ENCODE measurements around the gene DHX8.

DHX8 gene

GRCh38 chr17:43521389-43521788 lies 37.6 kb downstream of the DHX8 start:
- no peak for DNase-seq

- DNase-seq = no peak
These were observed 41.3 kb downstream of the DHX8 start for GRCh38 chr17:43524945-43525575.

DNA sequence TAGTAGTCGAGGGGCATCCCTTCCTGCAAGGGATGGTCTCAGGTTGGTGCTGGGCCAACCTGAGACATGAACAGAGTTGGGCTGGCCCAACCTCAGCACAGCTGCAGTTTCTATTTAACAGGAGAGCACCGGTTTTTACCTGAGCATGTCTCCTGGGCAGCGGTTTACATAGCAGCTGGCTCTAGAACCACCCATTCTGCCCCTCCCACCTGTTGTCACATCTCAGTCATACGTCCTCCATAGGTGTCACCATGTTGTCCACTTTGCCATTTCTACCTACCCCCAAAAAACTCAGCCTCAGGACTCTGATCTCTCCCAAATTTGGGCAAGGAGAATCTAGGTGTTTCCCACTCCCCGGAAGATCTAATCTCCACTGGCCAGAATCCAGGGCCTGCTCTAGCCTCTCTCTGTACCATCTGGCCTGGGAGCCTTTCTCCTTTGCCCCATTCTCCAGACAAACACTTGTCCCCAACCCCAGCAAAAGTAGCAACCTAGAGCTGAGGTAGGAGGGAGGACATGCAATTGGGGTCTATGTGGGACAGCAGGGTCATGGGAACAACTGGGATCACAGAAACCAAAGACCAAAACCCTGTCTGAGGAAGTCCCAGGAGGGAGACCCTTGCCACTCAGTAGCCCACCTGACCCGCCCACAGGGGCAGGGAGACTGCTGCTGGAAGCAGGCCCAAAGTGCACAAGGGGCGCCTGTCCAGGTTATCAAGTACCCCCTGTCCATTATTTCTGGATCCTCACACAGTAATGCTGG lies 43.3 kb downstream of the DHX8 start:
- no peak for DNase-seq

GRCh38 chr17:43528319-43528987 lies 44.7 kb downstream of the DHX8 start:
- peak in 17 of 56 donors; percentile 6 to 42 (median 13) for DNase-seq

GRCh38 chr17:43528988-43529814 lies 45.4 kb downstream of the DHX8 start:
- DNase-seq = no peak

DNA sequence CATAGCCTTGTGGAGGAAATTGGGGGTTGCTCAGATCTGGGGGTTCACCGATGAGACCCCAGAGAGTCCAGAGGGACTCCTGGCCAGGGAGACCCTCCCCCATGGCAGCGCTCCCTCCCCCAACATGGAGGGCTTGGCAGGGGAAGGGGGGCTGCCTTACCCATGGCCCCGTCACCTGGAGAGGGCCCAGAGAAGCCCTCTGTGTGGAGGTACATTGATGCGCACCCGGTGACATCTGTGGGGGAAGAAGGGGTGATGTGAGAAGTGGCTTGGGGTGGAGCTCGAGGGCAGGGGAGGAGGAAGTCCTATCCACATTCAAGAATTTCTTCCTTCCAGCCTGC lies 46.1 kb downstream of the DHX8 start:
- no peak for DNase-seq

- DNase-seq = peak in 4 of 56 donors; percentile 5 to 22 (median 12)
These were observed 46.7 kb downstream of the DHX8 start for GRCh38 chr17:43530288-43531081.

GRCh38 chr17:43531082-43531378 lies 47.3 kb downstream of the DHX8 start:
- DNase-seq = no peak

DNA sequence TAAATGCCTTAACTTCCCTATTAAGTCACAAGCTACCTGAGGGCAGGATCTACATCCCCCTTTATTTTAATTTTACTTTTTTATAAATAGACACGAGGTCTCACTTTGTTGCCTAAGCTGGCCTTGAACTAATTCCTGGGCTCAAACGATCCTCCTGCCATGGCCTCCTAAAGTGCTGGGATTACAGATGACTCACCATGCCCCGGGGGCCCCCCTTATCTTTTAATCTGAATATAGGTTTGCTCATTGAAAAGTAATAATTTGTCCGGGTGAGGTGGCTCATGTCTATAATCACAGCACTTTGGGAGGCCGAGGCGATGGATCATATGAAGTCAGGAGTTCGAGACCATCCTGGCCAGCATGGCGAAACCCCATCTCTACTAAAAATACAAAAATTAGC lies 48.2 kb downstream of the DHX8 start:
- no peak for DNase-seq

DNA sequence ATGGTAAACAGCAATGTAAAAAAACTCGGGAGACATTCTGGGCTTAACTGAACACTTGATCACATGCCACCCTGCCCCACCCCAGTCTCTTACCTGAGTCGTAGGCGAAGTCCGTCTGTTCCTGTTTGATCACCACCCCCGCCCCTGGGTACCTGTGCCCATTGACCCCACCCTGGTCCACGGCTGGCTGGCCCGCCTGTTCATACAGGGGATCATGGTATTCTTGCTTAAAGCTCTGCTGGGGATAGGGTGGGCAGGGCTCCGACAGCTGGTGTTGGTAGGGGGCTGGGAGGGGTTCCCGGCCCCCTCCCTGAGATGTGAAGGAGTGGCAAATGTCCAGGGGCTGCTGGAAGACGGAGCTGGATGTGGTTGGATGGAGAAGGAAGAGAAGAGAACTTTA lies 48.8 kb downstream of the DHX8 start:
- no peak for DNase-seq

DNA sequence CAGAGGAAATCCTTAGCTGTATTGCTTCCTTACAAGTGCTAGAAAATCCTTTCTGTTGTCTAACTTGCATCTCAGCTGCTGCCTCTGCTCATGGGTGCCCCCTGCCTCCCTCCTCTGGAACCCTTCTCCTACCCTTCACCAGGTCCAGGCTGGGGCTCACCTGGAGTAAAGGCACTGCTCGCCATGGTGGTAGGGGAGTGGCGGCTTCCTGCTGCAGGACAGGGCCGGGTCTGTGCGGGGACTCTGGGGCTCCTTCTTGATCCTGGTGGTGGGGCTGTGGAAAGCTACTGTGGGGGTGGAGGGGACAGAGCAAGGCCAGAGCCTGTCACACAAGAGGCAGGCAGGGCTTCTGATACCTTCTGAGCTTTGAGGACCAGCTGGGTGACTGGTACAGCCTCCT lies 49.9 kb downstream of the DHX8 start:
- no peak for DNase-seq

GRCh38 chr17:43534909-43535308 lies 51.1 kb downstream of the DHX8 start:
- no peak for DNase-seq

GRCh38 chr17:43536236-43536992 lies 52.6 kb downstream of the DHX8 start:
- no peak for DNase-seq

DNA sequence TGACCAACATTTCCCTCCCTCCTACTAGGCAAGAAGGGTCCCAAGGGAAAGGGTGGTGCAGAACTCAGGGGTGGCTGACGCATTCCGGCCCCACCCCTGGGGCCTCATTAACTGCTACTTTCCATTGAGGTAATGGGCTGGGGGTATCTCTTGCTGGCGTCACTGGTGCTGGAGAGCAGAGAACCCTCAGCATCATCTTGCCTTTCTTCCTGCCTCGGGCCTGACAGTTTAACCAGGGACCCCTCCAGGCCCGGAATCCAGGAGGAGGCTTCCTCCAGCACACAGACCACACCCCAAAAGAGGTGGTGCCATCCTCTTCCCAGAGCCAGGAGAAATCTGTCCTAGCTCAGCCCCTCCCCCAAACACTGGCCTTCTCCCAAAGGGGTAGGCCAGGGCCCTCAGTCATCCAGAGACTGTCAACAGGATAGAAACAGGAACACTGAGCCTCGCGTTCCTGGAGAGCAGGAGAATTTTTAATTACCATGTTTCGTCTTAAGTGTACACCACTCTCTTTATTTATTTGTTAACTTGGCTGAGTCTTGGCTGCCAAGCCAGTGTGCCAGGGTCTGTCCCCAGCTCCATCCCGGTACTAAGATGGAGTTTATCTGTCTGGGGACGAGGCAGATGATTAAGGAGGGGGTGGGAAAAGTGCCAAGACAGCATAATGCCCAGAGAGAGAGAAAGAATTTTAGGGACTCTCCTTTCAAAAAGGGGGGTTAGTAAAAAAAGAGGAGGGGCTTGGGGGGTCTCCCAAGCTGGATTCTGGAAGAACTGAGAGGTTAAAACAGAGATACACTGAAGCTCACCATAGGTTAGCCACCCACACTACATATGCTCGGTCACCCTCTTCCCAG lies 57.3 kb downstream of the DHX8 start:
- peak in 1 of 56 donors; percentile 11 for DNase-seq

DNA sequence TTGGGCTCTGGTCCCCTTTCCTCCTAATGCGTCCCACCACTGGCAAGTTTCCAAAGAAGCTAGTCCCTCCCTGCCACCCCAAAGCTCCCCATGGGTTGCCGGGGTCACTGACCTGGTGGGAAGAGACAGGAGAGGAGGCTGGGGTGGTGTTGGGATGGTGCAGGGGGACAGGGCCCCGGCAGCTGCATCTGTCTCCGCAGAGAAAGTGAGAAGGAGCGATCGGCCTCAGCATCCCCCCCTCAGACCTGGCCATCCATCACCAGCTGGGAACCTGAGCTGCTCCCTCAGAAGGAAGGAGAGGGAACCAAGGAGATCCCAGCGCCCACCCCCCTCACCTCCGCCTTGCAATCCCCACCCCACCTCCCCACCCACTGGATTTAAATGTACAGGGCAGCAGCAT lies 59.1 kb downstream of the DHX8 start:
- no peak for DNase-seq

DNA sequence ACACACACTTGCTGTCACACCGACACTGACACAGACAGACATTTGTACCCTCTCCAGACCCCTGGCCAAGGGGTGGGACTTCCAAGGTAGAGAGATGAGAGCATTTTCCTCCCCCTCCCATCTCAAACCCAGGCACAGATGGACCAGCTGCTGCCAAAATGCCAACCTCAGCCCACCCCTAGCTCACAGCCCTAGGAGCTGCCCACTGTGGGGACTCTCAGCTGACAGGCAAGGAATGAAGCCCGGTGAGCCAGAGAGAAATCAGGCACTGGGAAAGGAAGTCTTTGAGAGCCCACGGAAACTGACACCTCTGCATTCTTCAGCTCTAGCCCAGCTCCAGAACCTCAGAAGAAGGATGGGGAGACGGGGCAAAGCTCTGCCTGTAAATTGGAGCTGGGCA lies 59.5 kb downstream of the DHX8 start:
- no peak for DNase-seq

- no peak for DNase-seq
These were observed 60.2 kb downstream of the DHX8 start for GRCh38 chr17:43543771-43544575.

GRCh38 chr17:43545383-43545632 lies 61.5 kb downstream of the DHX8 start:
- peak in 1 of 56 donors; percentile 11 for DNase-seq

Measured in nucleus accumbens (tissue), 56 donors.